ENCODE results near the gene TP53I11. TPM values are rescaled to one million over a fixed set of nuclear protein-coding genes. Genes with fewer than 3 reads are reported as not detected.
A peak's percentile ranks its signal among the peaks of the same experiment; 100 is the strongest.

The TP53I11 gene
- total RNA-seq, 1 experiment from 2014 or later, result 42.4 TPM

DNA sequence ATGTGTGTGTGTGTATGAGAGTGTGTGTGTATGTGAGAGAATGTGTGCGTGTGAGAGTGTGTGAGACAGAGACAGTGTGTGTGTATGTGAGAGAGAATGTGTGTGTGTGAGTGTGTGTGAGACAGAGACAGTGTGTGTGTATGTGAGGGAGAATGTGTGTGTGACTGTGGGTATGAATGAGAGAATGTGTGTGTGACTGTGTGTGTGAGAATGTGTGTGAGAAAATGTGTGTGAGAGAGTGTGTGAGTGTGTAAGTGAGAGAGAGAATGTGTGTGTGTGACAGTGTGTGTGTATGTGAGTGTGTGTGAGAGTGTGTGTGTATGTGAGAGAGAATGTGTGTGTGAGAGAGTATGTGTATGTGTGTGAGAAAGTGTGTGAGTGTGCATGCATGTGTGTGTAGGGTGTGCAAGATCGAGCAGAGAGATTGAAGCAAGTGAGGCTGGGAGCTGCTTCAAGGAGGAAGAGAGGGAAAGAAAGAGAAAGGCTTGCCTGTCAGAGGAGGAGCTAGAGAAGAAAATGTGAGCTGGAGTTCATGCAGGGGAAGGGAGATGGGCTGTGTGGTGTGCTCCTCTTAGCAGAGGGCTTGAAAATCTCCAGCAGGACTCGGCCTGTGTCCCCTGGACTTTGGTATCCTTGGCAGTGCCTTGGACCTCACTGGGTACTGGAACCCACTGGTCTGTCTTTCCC lies 27.7 kb upstream of the TP53I11 start:
- no peaks in the 10 kb centered on the region for H3K36me3 Mint-ChIP-seq
- ATAC-seq (no peak), DNase-seq (ENCODE audit: low spot score) (no peak)
- ChIA-PET CTCF (interaction anchor here (1.1 to 4.6 kb wide), 12 partner anchors 12 to 308 kb away, joined by 3 to 61 read pairs (median 5); partner anchors contain the start of gene SYT13), POLR2A (interaction anchor here (1.2 kb wide), 1 partner anchor 15 kb away, joined by 3 read pairs; no protein-coding TSS in a partner anchor)
- no peaks in the 10 kb centered on the region; the same call in 1 of the 2 replicates for H3K9me3 Mint-ChIP-seq
- H3K27me3 Mint-ChIP-seq (ENCODE audit: low read depth), result no peaks in the 10 kb centered on the region; the same call in 1 of the 2 replicates
- no peak overlapping the region for H3K27ac Mint-ChIP-seq
- TF ChIP-seq RELA (CRISPR knock-in tag; IDR thresholded peaks at IDR 0.05; ENCODE audit: borderline replicate concordance), result no peak
- no peak for TF ChIP-seq GRHL2 (CRISPR knock-in tag; IDR thresholded peaks at IDR 0.05; ENCODE audit: insufficient replicate concordance, severe bottlenecking)
- no peak for TF ChIP-seq NFATC4 (CRISPR knock-in tag; IDR thresholded peaks at IDR 0.05)
- TF ChIP-seq GABPB1 (CRISPR knock-in tag; IDR thresholded peaks at IDR 0.05), result no peak
- TF ChIP-seq ZBTB43 (CRISPR knock-in tag; IDR thresholded peaks at IDR 0.05), result peak; percentile 98
- TF ChIP-seq, protein P1, sequence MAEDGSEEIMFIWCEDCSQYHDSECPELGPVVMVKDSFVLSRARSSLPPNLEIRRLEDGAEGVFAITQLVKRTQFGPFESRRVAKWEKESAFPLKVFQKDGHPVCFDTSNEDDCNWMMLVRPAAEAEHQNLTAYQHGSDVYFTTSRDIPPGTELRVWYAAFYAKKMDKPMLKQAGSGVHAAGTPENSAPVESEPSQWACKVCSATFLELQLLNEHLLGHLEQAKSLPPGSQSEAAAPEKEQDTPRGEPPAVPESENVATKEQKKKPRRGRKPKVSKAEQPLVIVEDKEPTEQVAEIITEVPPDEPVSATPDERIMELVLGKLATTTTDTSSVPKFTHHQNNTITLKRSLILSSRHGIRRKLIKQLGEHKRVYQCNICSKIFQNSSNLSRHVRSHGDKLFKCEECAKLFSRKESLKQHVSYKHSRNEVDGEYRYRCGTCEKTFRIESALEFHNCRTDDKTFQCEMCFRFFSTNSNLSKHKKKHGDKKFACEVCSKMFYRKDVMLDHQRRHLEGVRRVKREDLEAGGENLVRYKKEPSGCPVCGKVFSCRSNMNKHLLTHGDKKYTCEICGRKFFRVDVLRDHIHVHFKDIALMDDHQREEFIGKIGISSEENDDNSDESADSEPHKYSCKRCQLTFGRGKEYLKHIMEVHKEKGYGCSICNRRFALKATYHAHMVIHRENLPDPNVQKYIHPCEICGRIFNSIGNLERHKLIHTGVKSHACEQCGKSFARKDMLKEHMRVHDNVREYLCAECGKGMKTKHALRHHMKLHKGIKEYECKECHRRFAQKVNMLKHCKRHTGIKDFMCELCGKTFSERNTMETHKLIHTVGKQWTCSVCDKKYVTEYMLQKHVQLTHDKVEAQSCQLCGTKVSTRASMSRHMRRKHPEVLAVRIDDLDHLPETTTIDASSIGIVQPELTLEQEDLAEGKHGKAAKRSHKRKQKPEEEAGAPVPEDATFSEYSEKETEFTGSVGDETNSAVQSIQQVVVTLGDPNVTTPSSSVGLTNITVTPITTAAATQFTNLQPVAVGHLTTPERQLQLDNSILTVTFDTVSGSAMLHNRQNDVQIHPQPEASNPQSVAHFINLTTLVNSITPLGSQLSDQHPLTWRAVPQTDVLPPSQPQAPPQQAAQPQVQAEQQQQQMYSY (CRISPR knock-in tag; IDR thresholded peaks at IDR 0.05), result 0 out of 2 replicates have a peak, but pooled peaks have one; percentile 37
- no peak overlapping the region for H3K4me3 Mint-ChIP-seq
- H3K4me1 Mint-ChIP-seq, result peaks cover 18% of the 10 kb centered on the region

GRCh38 chr11:44977493-44977984 lies 26.9 kb upstream of the TP53I11 start:
- TF ChIP-seq, protein P2, sequence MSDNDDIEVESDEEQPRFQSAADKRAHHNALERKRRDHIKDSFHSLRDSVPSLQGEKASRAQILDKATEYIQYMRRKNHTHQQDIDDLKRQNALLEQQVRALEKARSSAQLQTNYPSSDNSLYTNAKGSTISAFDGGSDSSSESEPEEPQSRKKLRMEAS (CRISPR knock-in tag; IDR thresholded peaks at IDR 0.05), result 0 out of 2 replicates have a peak, but pooled peaks have one; percentile 20
- 0 out of 2 replicates have a peak, but pooled peaks have one; percentile 38 for TF ChIP-seq ZNF121 (CRISPR knock-in tag; IDR thresholded peaks at IDR 0.05)
- TF ChIP-seq ZNF396 (CRISPR knock-in tag; IDR thresholded peaks at IDR 0.05; ENCODE audit: borderline replicate concordance), result no peak
- H3K4me3 Mint-ChIP-seq, result no peak overlapping the region
- CTCF ChIA-PET, result interaction anchor here (0.6 to 4.6 kb wide), 12 partner anchors 10 to 133 kb away, joined by 3 to 61 read pairs (median 6); no protein-coding TSS in a partner anchor
- POLR2A ChIA-PET, result interaction anchor here (1.2 kb wide), 1 partner anchor 14 kb away, joined by 3 read pairs; no protein-coding TSS in a partner anchor
- peak overlapping the region; percentile 32; the same call in 1 of the 2 replicates for H3K27ac Mint-ChIP-seq
- H3K27me3 Mint-ChIP-seq (ENCODE audit: low read depth), result no peaks in the 10 kb centered on the region
- peaks cover 18% of the 10 kb centered on the region for H3K4me1 Mint-ChIP-seq
- no peak for DNase-seq (ENCODE audit: low spot score)
- H3K36me3 Mint-ChIP-seq, result no peaks in the 10 kb centered on the region
- ATAC-seq, result peak; percentile 74
- H3K9me3 Mint-ChIP-seq, result no peaks in the 10 kb centered on the region; the same call in 1 of the 2 replicates

GRCh38 chr11:44976576-44976975 lies 25.9 kb upstream of the TP53I11 start:
- H3K27ac Mint-ChIP-seq, result no peak overlapping the region
- no peak for TF ChIP-seq FOXK1 (CRISPR knock-in tag; IDR thresholded peaks at IDR 0.05)
- no peak for TF ChIP-seq ZNF671 (CRISPR knock-in tag; IDR thresholded peaks at IDR 0.05)
- no peak for TF ChIP-seq NFATC4 (CRISPR knock-in tag; IDR thresholded peaks at IDR 0.05)
- TF ChIP-seq, protein P3, sequence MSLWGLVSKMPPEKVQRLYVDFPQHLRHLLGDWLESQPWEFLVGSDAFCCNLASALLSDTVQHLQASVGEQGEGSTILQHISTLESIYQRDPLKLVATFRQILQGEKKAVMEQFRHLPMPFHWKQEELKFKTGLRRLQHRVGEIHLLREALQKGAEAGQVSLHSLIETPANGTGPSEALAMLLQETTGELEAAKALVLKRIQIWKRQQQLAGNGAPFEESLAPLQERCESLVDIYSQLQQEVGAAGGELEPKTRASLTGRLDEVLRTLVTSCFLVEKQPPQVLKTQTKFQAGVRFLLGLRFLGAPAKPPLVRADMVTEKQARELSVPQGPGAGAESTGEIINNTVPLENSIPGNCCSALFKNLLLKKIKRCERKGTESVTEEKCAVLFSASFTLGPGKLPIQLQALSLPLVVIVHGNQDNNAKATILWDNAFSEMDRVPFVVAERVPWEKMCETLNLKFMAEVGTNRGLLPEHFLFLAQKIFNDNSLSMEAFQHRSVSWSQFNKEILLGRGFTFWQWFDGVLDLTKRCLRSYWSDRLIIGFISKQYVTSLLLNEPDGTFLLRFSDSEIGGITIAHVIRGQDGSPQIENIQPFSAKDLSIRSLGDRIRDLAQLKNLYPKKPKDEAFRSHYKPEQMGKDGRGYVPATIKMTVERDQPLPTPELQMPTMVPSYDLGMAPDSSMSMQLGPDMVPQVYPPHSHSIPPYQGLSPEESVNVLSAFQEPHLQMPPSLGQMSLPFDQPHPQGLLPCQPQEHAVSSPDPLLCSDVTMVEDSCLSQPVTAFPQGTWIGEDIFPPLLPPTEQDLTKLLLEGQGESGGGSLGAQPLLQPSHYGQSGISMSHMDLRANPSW (CRISPR knock-in tag; conservative IDR thresholded peaks at IDR 0.05; ENCODE audit: low read depth), result no peak
- TF ChIP-seq ZNF512 (CRISPR knock-in tag; IDR thresholded peaks at IDR 0.05; ENCODE audit: borderline replicate concordance), result no peak
- TF ChIP-seq ZNF138 (CRISPR knock-in tag; conservative IDR thresholded peaks at IDR 0.05), result no peak
- no peak overlapping the region for H3K4me3 Mint-ChIP-seq
- no peaks in the 10 kb centered on the region for H3K27me3 Mint-ChIP-seq (ENCODE audit: low read depth)
- DNase-seq (ENCODE audit: low spot score), result no peak
- H3K4me1 Mint-ChIP-seq, result peaks cover 18% of the 10 kb centered on the region
- ChIA-PET CTCF (interaction anchor here (0.7 to 4.6 kb wide), 13 partner anchors 9 to 678 kb away, joined by 3 to 61 read pairs (median 5); no protein-coding TSS in a partner anchor), POLR2A (no interaction called here)
- no peaks in the 10 kb centered on the region for H3K36me3 Mint-ChIP-seq
- ATAC-seq, result no peak
- no peaks in the 10 kb centered on the region; the same call in 1 of the 2 replicates for H3K9me3 Mint-ChIP-seq
